GM12878 (cell line): ENCODE results near the gene STARD5. TPM values are rescaled to one million over a fixed set of nuclear protein-coding genes. Genes with fewer than 3 reads are reported as not detected.
A peak's percentile ranks its signal among the peaks of the same experiment; 100 is the strongest.

Source experiments
- ATAC-seq: fragments of 200-7000 bp; cut with Tn5 transposase; 3 replicates; pipeline ENCODE4 v1.9.1; 2020; ENCODE audit warnings: mild to moderate bottlenecking, moderate library complexity
- BruUV-seq: library from RNA; stranded (reverse); fragments of 400-500 nt; replicated peaks from 2 replicates; lab custom pipeline; 2021; lab: Mats Ljungman, UMichigan
- CTCF ChIA-PET: fragments of 300-600 bp; sonication (Branson Sonifier 250); formaldehyde crosslinking; extraction: SDS; loops from one replicate; lab custom pipeline; 2021; ENCODE audit warnings: inconsistent platforms; lab: Yijun Ruan, JAX
- POLR2A ChIA-PET: fragments of 350-600 bp; formaldehyde crosslinking; extraction: SDS; loops from one replicate; lab custom pipeline; 2021; ENCODE audit warnings: inconsistent platforms; lab: Charles Lee
- RAD21 ChIA-PET: fragments of 300-600 bp; sonication (Branson Sonifier 250); formaldehyde crosslinking; loops from one replicate; lab custom pipeline; 2023; ENCODE audit warnings: antibody characterized with exemption; ENCODE audit not compliant: unreplicated experiment; lab: Charles Lee
- SMC1A ChIA-PET: fragments of 300-600 bp; sonication (Branson Sonifier 250); formaldehyde crosslinking; loops from one replicate; lab custom pipeline; 2023; ENCODE audit not compliant: unreplicated experiment, uncharacterized antibody; lab: Charles Lee
- DNase-seq: peaks from one replicate; pipeline ENCODE4 v3.0.0-alpha.2; 2011; ENCODE audit warnings: low read depth, low spot score
- FAIRE-seq: peaks from 3 replicates; lab custom pipeline; 2011; peaks lifted over from hg19 to GRCh38; lab: Jason Lieb, UNC
- H2AFZ ChIP-seq: 2 replicates; pipeline ENCODE4 v1.6.0; 2011; ENCODE audit warnings: low read depth, low read length, control low read depth; ENCODE audit not compliant: control insufficient read depth
- H3K27ac ChIP-seq: 2 replicates; pipeline ENCODE4 v1.5.1; 2011; ENCODE audit warnings: control low read depth; ENCODE audit not compliant: control insufficient read depth, insufficient read depth
- H3K27me3 ChIP-seq, 2 experiments: replicated peaks in 1 of 2; 2 replicates each; pipeline versions ENCODE4 v1.6.0 to v1.6.1; 2011; ENCODE audit warnings: low read length in 1 of 2; ENCODE audit not compliant: control insufficient read depth in 2 of 2, insufficient read depth in 2 of 2
- H3K36me3 ChIP-seq, 2 experiments: 2 replicates each; pipeline ENCODE4 v1.5.1; 2011; ENCODE audit warnings: low read length in 1 of 2; ENCODE audit not compliant: control insufficient read depth in 2 of 2, insufficient read depth in 2 of 2
- H3K4me1 ChIP-seq: 2 replicates; pipeline ENCODE4 v1.6.1; 2011; ENCODE audit warnings: mild to moderate bottlenecking, low read length, moderate library complexity, mixed read lengths; ENCODE audit not compliant: control insufficient read depth, insufficient read depth
- H3K4me2 ChIP-seq: 2 replicates; pipeline ENCODE4 v1.6.0; 2011; ENCODE audit warnings: control low read depth; ENCODE audit not compliant: control insufficient read depth, insufficient read depth
- H3K4me3 ChIP-seq: fragments of 200-600 bp; sonication (generic); 2 replicates; pipeline ENCODE4 v1.5.1; 2016
- H3K79me2 ChIP-seq: 2 replicates; pipeline ENCODE4 v1.6.0; 2011; ENCODE audit warnings: low read length; ENCODE audit not compliant: control insufficient read depth, insufficient read depth
- H3K9ac ChIP-seq: 2 replicates; pipeline ENCODE4 v1.8.0; 2011; ENCODE audit warnings: low read length, control low read depth, mixed read lengths; ENCODE audit not compliant: control insufficient read depth, insufficient read depth
- H3K9me3 ChIP-seq: replicated peaks from 3 replicates; pipeline ENCODE4 v1.5.1; 2011; ENCODE audit warnings: mild to moderate bottlenecking, low read length; ENCODE audit not compliant: control insufficient read depth, insufficient read depth
- H4K20me1 ChIP-seq: 2 replicates; pipeline ENCODE4 v1.6.0; 2011; ENCODE audit not compliant: control insufficient read depth, insufficient read depth
- BHLHE40 ChIP-seq, 2 experiments: fragments of 450-650 bp in 1 of 2; IDR thresholded peaks; 2 replicates each; pipeline ENCODE4 v1.6.1; 2011 to 2017; ENCODE audit warnings: low read depth in 2 of 2, borderline replicate concordance in 1 of 2, improper control_type of control experiment in 1 of 2, low read length in 1 of 2, mild to moderate bottlenecking in 1 of 2
- NR2C1 ChIP-seq: fragments of 450-650 bp; IDR thresholded peaks from 2 replicates; pipeline ENCODE4 v1.6.1; 2017; ENCODE audit warnings: antibody characterized with exemption, mild to moderate bottlenecking, moderate library complexity
- SREBF2 ChIP-seq: IDR thresholded peaks from 2 replicates; pipeline ENCODE4 v1.6.1; 2012; ENCODE audit warnings: mild to moderate bottlenecking, low read length
- WGBS: methylation state at CpG from one replicate; pipeline ENCODE4 v1.1.6; 2016; ENCODE audit warnings: low lambda C conversion rate; ENCODE audit not compliant: insufficient replicate concordance, insufficient coverage; ENCODE audit errors: missing lambda C conversion rate; 5-methylcytosine and 5-hydroxymethylcytosine counted together
- in situ Hi-C: fragments of 300-500 bp; cut with MboI; formaldehyde crosslinking; loops from 9 replicates; pipeline ENCODE4 v1.14.3; 2018; ENCODE audit warnings: mixed read lengths
- intact Hi-C: fragments of 100-400 bp; cut with micrococcal nuclease; formaldehyde crosslinking; loops from one replicate; pipeline ENCODE4 v1.14.2; 2022; ENCODE audit not compliant: unreplicated experiment
- polyA plus RNA-seq, 11 experiments: library from polyadenylated mRNA; depleted of rRNA in 4 of 11; unstranded in 6 of 11; stranded (reverse) in 5 of 11; fragments of >200 nt; fragmentation: Nextera tagmentation in 4 of 11; fragmentation: Illumina TruSeq in 1 of 11; extraction: Ambion mirVana in 4 of 11; extraction: Trizol in 1 of 11; gene quantifications; 1 replicate in 1 of 11; 2 replicates in 10 of 11; pipeline versions ENCODE4 v1.2.1 to v1.2.3, GENCODE V29; 2011 to 2016; ENCODE audit warnings: inconsistent platforms in 2 of 11, missing spikeins in 2 of 11, low read depth in 1 of 11
- total RNA-seq, 4 experiments: library from RNA; depleted of rRNA in 3 of 4; stranded (reverse); fragments of >200 nt in 3 of 4; fragmentation: Illumina TruSeq in 1 of 4; extraction: Trizol in 1 of 4; gene quantifications; 2 replicates each; pipeline versions ENCODE4 v1.2.1 to v1.2.3, GENCODE V29; 2013 to 2021
- TF ChIP-seq, protein P1 (sequence below): fragments of 450-650 bp; IDR thresholded peaks from 2 replicates; pipeline ENCODE4 v1.6.1; 2017; ENCODE audit warnings: mild to moderate bottlenecking, moderate library complexity

STARD5 gene
- total and polyA plus RNA-seq, 10 of the 15 experiments (the other 5 are each of a cell fraction or from before 2014, with no cell fraction given) = 2.3 to 9.4 (median 4.7) TPM

DNA sequence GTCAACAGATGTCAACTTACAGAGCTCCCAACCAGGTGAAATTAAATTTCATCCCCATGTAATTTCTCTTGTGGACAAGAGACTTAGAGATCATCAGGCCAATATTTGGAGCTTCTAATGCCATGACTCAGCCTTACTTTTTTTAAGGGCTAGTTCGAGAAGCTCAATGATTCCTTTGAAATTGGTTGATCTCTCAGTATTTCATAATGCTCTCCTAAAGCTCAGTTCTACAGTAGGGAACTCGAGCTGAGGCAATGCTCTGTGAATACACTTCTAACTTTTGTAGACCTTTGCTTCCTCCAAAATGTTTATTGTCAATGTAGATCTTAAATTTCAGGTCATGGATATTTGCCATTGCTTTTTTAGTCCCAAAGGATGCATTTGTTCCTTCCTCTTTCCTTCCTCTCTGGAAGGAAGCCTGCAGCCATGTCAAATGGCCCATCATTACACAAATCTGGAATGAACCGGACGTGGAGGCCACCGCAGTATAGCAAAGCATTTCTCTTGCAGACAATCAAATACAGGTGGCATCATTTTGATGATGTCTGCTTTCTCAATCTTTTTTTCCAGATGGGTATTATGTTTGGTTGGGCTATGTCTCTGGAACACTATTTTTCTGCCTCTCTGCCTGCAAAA lies 28.3 kb downstream of the STARD5 start:
- ChIA-PET CTCF (interaction anchor here (0.7 to 6.6 kb wide), 17 partner anchors 8 to 106 kb away, joined by 3 to 66 read pairs (median 4); partner anchors contain the start of gene STARD5), RAD21 (interaction anchor here (0.7 to 8.4 kb wide), 8 partner anchors 9 to 41 kb away, joined by 3 to 73 read pairs (median 6); partner anchors contain the start of gene STARD5), POLR2A (interaction anchor here (0.8 to 1.4 kb wide), 3 partner anchors 8 to 22 kb away, joined by 3 to 6 read pairs (median 4); no protein-coding TSS in a partner anchor), SMC1A (interaction anchor here (0.5 to 9.6 kb wide), 19 partner anchors 8 to 756 kb away, joined by 3 to 109 read pairs (median 5); partner anchors contain the start of gene STARD5)
- Histone ChIP-seq H3K36me3 (peaks cover 0 to 3% of the 10 kb centered on the region in 2 experiments; a peak in 2 of 4 replicates), H3K79me2 (peaks cover 69% of the 10 kb centered on the region), H3K4me1 (peaks cover 64% of the 10 kb centered on the region), H3K27ac (peak overlapping the region; percentile 99), H3K4me3 (peak overlapping the region; percentile 60; the same call in 1 of the 2 replicates), H2AFZ (no peak overlapping the region), H3K27me3 (no peaks in the 10 kb centered on the region), H3K4me2 (peak overlapping the region; percentile 100), H3K9me3 (no peaks in the 10 kb centered on the region), H3K9ac (peak overlapping the region; percentile 92), H4K20me1 (no peaks in the 10 kb centered on the region)
- no TSS peak for BruUV-seq
- intact Hi-C loops (loop anchor here (10.0 kb wide), 1 partner anchor 749 kb away; the partner anchor contains the start of gene MEX3B), in situ Hi-C loops (loop anchor here (10.0 to 25.0 kb wide), 5 partner anchors 301 to 1917 kb away; partner anchors contain the start of genes HDGFL3 and RPS17)
- ATAC-seq (no peak), FAIRE-seq (no peak), DNase-seq (no peak)
- TF ChIP-seq SREBF2 (no peak), NR2C1 (no peak), BHLHE40 (IDR thresholded peaks at IDR 0.05; ENCODE audit: borderline replicate concordance in 1 of 2, low read depth in 2 of 2, low read length in 1 of 2) (no peak)
- TF ChIP-seq, protein P1, sequence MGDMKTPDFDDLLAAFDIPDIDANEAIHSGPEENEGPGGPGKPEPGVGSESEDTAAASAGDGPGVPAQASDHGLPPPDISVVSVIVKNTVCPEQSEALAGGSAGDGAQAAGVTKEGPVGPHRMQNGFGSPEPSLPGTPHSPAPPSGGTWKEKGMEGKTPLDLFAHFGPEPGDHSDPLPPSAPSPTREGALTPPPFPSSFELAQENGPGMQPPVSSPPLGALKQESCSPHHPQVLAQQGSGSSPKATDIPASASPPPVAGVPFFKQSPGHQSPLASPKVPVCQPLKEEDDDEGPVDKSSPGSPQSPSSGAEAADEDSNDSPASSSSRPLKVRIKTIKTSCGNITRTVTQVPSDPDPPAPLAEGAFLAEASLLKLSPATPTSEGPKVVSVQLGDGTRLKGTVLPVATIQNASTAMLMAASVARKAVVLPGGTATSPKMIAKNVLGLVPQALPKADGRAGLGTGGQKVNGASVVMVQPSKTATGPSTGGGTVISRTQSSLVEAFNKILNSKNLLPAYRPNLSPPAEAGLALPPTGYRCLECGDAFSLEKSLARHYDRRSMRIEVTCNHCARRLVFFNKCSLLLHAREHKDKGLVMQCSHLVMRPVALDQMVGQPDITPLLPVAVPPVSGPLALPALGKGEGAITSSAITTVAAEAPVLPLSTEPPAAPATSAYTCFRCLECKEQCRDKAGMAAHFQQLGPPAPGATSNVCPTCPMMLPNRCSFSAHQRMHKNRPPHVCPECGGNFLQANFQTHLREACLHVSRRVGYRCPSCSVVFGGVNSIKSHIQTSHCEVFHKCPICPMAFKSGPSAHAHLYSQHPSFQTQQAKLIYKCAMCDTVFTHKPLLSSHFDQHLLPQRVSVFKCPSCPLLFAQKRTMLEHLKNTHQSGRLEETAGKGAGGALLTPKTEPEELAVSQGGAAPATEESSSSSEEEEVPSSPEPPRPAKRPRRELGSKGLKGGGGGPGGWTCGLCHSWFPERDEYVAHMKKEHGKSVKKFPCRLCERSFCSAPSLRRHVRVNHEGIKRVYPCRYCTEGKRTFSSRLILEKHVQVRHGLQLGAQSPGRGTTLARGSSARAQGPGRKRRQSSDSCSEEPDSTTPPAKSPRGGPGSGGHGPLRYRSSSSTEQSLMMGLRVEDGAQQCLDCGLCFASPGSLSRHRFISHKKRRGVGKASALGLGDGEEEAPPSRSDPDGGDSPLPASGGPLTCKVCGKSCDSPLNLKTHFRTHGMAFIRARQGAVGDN = peak; percentile 21; the same call in 1 of the 2 replicates
- WGBS = 74% methylated on average over 5 of the region's 5 CpGs
